Measurements from ENCODE around the gene SLC4A1AP.
"Not testable (repeated sequence)": the region's sequence is repeated elsewhere in the genome, so short reads cannot be mapped to it uniquely, and the experiment has no call there.

Gene SLC4A1AP

DNA sequence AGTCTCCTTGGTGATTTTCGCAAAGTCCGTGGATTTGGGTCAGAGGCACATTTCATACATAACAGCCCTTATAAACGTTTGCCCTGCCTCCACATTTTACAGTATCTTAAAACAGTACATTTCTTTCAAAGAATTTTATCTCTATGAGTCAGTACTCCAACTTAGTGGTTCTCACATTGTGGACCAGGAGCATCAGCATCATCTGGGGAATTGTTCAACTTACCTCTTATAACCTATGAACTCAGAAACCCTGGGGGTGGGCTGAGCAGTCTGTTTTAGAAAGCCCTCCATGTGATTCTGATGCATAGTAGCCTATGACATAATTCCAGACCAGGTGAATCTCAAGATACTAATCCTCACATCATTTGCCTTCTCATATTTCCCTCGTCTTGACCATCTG, 12.6 kb upstream of the SLC4A1AP start:
- no peak for DNase-seq (ENCODE audit: low spot score)

DNA sequence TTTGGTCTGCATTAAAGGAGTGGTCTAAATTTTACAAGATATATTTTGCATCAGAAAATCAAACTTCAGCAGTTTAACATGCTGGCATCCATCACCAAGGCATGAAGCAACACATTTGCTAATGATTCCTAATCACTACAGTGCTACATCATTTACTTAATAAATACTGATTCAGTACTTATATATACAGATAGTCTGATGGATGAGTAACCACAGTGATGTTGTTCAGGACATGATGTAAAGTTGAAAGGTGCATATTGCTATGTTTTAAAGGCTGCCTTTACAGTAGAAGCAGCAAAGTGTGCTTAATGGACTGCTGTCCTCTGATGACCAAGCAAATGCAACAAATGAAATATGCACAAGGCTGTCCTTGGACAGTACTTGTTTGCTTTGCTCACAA, 11.3 kb upstream of the SLC4A1AP start:
- no peak for DNase-seq (ENCODE audit: low spot score)

DNA sequence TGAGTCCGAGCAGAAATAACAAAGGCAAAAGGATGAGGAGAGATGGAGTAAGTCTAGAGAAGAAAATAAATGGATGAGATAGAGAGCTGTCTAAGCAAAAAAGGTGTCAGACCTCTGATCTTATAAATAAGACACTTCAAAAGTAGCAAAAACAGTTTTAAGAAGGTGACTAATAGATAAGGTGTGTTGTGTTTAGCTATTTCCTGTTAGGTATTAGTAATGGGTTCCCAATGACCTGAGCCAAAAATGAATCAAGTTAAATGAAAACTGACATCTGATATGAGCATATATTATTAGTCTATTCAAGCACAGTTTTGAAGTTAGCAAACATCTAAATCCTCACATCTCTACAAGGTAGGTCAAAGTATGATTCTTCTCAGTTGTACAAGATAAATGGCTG, 10.9 kb upstream of the SLC4A1AP start:
- no peak for DNase-seq (ENCODE audit: low spot score)

DNA sequence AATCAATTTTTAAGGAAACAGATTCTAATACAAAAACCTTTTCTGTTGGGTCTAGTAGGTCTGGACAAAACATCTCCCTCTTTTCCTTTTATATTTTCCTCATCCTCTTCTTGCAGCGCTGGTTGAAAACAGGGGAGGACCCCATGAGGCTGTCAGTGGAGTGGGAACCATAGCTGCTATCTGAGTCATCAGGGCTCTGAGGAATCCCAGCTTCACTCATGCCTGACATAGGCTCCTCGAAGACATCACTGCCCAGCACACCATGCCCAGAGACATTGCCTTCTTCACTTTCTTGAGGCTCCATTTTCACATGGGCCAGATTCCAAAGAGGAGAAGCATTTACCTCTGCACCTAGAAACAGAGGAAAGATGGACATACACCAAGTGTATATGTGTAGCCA, 10.3 kb upstream of the SLC4A1AP start:
- no peak for DNase-seq (ENCODE audit: low spot score)

DNA sequence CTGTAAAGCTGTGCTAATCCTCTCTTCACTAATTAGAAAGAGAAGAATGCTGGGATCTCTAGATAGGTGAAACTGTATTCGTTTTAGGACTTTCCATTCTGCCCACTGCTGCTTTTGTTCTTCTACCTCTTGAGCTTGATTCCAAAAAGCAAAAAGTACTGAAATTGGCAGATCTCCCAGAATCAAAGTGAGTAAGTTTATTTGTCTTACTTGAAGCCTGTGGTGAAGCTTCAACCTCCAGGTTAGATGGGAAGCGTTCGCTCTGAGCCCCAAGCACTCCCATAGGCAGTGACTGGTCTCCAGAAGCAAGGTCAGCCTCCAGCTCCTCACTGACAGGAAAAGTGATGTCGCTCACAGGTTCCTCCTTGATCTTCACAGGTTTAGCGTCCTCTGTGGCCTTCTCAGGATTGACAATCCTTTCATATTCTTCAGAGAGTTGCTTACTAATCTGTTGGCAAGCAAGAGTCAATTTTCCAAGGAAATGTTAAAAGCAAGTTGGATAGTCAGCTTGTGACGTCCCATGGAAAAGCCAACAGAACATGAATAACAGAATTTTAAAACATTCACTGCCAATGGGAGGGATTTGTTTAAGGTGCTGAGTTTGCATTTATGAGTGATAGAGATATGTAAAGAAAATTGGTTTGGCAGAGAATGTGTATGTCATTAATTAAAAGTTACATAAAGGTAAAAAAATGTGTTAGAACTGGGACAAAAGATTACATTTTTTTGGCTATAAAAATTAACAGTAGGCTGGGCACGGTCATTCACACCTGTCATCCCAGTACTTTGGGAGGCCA, 8.3 kb upstream of the SLC4A1AP start:
- no peak for DNase-seq (ENCODE audit: low spot score)

DNA sequence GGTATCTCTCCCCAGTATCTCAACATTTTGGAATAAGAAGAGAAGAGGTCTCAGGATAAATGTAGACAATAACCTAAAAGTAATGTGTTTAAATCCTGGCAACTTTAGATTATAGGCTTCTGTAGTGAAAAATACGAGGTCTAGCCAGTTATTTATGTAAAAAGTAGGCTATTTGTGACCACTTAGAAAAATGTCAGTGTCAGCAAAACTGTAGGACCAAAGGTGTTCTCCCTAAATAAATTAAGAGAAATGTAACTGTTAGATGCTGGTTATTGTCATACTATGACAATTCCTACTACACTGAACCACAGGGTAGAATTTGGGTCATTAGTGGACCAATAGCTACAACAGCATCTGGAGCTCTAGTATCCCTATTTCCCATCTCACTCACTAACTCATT, 2.3 kb upstream of the SLC4A1AP start:
- DNase-seq (ENCODE audit: low spot score): no peak

DNA sequence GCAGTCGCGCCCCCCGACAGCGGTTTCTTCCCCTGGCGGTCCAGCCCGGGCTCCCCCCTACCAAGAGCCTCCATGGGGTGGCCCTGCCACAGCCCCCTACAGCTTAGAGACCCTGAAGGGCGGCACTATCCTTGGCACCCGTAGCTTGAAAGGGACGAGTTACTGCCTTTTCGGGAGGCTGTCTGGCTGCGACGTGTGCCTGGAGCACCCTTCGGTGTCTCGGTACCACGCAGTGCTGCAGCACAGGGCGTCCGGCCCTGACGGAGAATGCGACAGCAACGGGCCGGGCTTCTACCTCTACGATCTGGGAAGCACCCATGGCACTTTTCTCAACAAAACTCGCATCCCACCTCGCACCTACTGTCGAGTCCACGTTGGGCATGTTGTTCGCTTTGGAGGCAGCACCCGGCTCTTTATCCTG, 475 bp downstream of the SLC4A1AP start:
- peak; percentile 8 for DNase-seq (ENCODE audit: low spot score)

DNA sequence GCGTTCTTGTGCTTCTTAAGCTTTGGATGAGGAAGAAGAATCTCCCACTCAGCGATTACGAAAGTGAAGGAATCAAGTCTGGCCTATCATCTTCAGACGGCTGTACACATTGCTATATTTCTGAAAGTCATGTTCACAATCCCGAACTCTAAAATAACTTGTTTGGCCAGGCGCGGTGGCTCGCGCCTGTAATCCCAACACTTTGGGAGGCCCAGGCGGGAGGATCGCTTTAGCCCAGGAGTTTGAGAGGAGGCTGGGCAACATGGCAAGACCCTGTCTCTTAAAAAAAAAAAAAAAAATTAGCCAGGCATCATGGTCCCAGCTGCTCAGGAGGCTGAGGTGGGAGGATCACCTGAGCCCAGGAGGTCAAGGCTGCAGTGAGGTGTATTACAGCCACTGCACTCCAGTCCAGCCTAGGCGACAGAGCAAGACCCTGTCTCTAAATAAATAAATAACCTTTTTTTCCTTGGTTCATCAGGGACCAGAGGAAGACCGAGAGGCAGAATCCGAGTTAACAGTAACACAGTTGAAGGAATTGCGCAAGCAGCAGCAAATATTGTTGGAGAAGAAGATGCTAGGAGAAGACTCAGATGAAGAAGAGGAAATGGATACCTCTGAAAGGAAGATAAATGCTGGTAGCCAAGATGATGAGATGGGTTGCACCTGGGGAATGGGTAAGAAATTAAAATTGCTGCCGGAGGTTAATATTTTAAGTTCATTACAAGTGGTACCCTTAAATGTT, 1.1 kb downstream of the SLC4A1AP start:
- DNase-seq (ENCODE audit: low spot score): no peak

DNA sequence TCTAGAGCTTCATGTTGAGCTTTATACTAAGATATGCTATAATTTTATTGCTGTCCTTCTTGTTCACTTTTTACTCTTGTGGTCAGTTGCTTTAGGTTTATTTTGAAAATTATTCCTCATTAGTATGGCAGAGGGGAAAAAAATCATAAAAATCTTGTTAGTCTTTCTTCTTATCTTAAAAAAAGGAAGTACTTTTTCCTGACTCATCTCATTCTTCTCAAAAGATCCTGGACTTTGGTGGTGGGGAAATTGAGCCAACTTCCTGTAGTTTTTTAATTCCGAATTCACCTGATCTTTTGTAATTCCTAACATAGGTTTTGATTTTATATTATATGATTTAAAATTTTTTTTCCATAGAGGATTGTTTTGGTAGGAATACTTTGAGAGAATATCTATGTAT, 3.8 kb downstream of the SLC4A1AP start:
- DNase-seq (ENCODE audit: low spot score): no peak

DNA sequence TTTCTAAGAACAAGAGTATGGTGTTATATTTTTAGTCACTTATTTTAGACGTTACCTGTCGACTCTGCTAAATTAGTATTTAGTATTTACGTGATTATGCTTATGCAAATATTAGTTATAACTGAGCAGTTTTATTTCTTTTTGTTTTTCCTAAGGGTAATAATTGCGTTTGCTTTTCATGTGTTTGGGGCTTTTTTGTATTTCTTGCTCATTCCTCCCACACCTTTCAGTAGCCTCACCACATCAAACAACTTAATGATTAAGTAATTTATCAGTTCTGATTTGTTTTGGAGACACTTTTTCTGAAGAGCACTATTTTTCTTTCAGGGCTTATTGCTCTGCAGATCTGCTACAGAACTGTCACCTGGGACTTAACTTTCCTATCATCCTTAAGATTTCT, 7.5 kb downstream of the SLC4A1AP start:
- DNase-seq (ENCODE audit: low spot score): no peak

DNA sequence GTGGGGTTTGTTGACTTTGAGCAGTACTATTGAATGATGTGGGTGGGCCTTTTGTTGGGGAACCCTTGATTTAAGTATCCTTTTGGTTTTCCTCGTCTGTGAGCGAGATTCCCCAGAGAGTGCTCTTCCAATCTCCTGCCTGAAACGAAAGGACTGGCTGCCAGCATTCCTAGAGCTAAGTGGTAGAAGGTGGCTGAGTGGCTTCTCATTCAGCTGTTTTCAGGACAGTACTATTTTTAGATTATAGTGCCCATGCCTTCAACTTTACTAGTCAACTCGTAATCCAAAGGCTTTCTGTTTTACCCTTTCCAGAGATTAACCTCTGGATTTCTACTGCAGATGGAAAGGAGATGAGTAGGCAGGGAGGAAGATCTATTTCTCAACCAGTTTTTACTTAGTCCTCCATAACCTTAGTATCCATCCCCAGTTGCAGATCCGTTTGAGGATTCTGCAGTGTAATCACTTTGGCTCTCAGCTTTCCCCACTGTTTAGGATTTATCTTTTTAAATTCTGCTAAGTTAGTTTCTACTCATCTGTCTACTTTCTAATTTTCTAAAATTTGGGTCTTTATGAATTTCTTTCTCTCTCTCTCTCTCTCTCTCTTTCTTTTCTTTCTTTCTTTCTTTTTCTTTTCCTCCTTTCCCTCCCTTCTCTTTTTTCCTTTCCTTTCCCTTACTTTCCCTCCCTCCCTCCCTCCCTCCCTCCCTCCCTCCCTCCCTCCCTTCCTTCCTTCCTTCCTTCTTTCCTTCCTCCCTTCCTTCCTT, 9.2 kb downstream of the SLC4A1AP start:
- DNase-seq (ENCODE audit: low spot score): no peak

DNA sequence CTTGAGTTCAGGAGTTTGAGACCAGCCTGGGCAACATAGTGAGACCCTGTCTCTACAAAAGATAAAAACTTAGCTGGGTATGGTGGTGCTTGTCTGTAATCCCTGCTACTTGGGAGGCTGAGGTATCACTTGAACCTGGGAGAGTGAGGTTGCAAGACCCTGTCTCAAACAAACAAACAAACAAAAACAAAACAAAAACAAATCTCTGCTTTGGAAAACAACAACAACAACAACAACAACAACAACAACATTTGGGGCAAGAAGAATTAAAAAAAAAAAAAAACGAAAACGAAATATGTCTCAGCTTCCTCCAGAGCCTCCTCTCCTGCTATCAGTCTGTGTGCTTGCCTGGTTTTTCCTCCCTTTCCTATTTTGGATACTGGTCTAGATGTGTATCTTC, 16.9 kb downstream of the SLC4A1AP start:
- DNase-seq (ENCODE audit: low spot score): no peak

DNA sequence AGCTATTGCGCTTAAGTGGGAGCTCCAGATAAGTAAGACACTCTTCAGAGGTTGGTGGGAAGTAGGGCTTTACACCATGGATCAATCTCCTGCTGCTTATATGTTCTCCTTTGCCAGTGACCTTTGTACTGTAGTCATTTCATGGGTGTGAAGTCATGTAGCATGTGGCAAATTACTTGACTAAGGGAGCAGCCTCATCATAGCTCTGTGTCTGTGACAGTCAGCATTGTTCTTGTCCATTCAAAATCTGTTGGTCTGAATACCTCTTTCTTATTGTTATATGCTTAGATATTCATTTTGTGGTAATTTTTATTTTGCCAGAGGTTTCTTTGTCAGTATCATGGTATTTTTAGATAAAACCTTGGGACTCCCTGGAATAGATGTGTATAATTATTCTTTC, 18.2 kb downstream of the SLC4A1AP start:
- DNase-seq (ENCODE audit: low spot score): no peak

DNA sequence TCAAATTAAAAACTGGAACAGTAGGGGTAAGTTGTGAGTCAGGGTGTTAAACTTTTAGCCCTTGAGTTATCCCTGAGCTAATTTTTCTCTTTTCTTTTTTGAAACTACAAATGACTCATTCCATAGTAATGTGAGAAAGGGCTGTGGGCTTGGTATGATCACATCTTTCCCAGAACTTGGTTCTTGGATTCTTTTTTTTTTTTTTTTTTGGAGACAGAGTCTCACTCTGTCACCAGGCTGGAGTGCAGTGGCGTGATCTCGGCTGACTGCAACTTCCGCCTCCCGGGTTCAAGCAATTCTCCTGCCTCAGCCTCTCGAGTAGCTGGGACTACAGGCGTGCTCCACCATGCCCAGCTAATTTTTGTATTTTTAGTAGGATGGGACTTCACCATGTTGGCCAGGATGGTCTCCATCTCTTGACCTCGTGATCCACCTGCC, 18.7 kb downstream of the SLC4A1AP start:
- DNase-seq (ENCODE audit: low spot score): not testable (repeated sequence)

DNA sequence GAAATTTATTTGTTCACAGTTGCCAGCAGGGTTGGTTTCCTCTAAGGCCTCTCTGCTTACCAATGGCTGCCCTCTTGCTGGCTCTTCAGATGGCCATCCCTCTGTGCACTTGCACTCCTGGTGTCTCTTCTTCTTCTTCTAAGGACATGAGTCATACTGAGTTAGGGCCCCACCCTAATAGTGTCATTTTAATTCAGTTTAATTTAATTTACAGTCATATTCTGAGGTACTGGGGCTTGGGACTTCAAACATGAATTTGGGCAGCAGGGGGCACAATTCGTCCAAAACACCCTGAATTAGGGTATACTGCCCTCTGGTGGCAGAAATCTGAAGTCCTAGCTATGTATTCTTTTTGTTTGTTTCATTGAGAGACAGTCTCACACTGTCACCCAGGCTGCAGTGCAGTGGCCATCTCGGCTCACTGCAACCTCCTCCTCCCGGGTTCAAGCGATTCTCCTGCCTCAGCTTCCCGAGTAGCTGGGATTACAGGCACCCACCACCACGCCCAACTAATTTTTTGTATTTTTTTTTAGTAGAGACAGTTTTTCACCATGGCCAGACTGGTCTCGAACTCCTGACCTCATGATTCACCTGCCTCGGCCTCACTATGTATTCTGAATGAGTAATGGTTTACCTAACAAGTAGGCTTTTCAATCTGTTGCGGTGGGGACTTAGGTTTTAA, 19.8 kb downstream of the SLC4A1AP start:
- DNase-seq (ENCODE audit: low spot score): peak; percentile 17

DNA sequence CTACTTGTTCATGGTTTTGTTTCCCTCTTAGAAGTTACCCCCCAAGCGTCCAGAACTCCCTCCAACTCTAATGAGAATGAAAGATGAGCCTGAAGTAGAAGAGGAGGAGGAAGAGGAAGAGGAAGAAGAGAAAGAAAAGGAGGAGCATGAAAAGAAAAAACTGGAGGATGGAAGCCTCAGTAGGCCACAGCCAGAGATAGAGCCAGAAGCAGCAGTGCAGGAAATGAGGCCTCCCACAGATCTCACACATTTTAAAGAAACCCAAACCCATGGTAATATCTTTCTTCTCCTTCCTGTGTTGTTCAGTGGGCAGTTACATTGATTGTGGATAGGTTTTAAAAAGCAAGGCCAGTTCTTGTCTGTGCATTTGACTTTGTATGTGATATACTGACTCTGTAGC, 21.3 kb downstream of the SLC4A1AP start:
- DNase-seq (ENCODE audit: low spot score): not testable (repeated sequence)

DNA sequence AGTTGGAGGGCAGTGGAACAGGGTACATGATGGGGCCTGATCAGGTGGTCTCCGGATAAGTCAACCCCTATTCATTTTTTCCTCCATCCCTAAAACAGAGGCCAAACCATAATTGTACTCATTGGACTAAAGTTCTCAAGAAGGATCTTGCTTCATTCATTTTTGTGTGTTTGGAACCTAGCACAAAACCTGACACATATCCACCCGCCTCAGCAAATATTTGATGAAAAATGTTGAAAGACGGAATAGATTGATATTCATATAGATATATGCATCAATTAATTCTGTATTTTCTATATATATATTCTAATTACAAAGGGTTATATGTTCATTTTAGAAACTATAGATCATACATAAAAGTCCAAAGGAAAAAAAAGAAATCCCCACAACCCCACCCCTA, 21.9 kb downstream of the SLC4A1AP start:
- DNase-seq (ENCODE audit: low spot score): no peak

DNA sequence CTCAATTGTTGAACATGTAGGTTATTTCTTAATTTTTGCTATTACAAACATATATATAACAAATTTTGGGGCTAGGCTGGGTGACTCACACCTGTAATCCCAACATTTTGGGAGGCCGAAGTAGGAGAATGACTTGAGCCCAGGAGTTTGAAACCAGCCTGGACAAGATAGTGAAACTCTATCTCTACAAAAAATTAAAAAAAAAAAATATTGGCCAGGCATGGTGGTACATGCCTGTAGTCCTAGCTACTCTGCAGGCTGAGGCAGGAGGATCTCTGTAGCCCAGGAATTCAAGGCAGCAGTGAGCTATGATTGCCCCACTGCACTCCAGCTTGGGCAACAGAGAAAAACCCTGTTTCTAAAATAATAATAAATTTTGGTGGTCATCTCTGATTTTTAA, 23.5 kb downstream of the SLC4A1AP start:
- DNase-seq (ENCODE audit: low spot score): no peak

DNA sequence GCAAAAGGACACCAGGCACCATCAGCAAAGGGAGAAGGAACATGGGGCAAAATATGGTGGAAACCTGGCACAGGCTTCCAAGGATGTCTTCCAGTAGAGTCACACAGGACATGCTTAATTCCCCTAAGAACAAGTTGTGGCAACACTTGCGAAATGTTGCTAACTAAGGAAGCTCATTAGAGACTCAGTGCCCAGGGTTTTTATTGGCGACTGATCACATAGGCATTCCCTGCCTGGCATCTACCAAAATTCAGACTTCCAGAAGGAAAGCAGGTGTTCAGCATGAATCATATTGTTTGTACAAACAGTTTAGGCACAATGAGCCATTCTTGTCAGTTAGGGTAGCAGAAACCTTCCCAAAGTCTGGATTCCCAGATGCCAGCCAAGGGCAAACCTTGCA, 25.7 kb downstream of the SLC4A1AP start:
- no peak for DNase-seq (ENCODE audit: low spot score)

DNA sequence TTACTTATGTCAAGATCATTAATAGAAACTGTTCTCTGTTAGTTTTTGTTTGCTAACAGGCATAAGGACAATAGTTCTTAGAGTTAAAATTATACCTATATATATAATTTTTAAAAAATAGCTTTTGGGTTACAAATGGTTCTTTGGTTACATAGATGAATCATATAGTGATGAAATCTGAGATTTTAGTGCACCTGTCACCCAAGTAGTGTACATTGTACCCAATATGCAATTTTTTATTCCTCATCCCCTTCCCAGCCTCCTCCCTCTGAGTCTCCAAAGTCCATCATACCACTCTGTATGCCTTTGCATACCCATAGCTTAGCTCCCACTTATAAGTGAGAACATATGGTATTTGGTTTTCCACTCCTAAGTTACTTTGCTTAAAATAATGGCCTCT, 26.4 kb downstream of the SLC4A1AP start:
- DNase-seq (ENCODE audit: low spot score): no peak

DNA sequence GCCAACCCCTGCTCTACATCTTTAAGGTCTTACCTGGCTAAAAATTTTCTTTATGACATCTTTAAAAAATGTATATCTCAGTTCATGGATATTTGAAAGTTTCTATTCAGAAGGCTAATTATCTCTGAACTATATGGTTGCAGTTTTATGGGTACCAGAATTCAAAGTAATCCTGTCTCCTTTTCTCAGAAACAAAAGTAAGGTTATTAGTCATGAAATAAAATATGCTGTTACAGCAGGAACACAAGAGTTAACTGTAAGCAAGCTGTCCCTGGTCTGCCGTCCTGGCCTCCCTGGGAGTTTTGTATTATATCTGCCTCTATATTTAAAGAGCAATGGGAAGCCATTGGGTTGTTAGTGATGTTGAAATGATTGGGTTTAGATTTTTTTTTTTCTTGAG, 34.0 kb downstream of the SLC4A1AP start:
- no peak for DNase-seq (ENCODE audit: low spot score)

DNA sequence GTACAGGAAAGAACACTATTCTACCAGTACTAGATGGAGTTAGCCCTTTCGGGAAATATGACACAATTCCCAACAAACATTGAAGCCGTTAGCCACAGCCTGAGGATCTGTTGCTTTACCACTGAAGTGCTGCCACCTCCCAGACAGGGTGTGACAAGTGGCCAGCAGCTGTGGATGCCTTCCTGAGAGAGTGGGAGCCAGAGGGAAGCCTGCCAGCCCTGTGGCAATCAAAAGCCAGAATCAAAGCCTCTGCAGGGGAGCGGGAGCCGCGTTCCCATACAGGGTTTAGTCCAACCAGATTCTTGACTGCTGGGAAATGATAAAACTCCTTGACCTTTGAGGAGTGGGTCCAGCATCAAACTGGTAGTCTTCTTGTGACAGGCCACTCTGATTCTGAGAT, 38.0 kb downstream of the SLC4A1AP start:
- DNase-seq (ENCODE audit: low spot score): no peak
